C4-2B (cell line): ENCODE data around the gene SNPH.

Experiments
- ZFX ChIP-seq: fragments of 450-650 bp; IDR thresholded peaks from 2 replicates; pipeline ENCODE4 v1.6.1; 2017
- TF ChIP-seq, protein P1 (sequence below): fragments of 450-650 bp; conservative IDR thresholded peaks from 2 replicates; pipeline ENCODE4 v1.5.1; 2017; ENCODE audit warnings: mild to moderate bottlenecking

DNA sequence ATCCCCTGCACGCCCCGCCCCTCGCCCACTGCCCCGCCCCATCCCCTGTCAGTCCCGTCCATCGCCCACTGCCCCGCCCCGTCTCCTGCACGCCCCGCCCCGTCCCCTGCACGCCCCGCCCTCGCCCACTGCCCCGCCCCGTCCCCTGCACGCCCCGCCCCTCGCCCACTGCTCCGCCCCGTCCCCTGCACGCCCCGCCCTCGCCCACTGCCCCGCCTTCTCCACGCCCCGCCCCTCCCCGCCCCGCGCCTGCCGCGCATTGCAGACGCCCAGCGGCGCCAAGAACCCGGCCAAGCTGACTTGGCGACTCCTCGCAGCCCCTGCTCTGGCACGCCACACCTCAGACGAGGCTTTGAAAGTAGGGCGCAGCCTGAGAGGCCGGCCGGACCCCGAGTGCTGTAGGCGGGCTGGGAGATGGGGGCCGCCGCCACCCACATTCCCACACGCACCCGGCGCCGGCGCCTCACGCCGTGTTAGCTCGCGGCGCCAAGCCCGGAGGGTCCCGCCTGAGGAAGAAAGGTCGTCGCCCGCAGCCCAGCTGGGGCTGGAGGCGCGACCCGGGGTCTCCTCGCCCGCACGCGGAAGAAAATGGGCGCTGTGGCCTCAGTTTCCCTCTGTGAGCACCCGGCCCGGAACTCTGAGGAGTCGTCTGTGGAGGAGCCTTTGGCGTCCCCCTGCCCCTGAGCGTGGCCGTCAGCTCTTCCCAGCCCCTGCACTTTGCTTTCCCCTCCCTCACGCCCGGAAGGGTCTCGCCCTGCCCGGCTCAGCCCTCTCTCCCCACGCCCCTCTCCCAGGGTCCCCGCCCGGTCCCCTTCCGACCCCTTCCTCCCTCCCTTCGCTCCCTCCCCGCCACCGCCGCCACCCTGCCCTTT lies 40.1 kb upstream of the SNPH start, which contains the start of gene RAD21L1:
- TF ChIP-seq, protein P1, sequence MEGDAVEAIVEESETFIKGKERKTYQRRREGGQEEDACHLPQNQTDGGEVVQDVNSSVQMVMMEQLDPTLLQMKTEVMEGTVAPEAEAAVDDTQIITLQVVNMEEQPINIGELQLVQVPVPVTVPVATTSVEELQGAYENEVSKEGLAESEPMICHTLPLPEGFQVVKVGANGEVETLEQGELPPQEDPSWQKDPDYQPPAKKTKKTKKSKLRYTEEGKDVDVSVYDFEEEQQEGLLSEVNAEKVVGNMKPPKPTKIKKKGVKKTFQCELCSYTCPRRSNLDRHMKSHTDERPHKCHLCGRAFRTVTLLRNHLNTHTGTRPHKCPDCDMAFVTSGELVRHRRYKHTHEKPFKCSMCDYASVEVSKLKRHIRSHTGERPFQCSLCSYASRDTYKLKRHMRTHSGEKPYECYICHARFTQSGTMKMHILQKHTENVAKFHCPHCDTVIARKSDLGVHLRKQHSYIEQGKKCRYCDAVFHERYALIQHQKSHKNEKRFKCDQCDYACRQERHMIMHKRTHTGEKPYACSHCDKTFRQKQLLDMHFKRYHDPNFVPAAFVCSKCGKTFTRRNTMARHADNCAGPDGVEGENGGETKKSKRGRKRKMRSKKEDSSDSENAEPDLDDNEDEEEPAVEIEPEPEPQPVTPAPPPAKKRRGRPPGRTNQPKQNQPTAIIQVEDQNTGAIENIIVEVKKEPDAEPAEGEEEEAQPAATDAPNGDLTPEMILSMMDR, result no peak
- no peak for TF ChIP-seq ZFX
